Measurements from ENCODE around the gene SRRM5.
"Not testable (repeated sequence)": the region's sequence is repeated elsewhere in the genome, so short reads cannot be mapped to it uniquely, and the experiment has no call there.

Gene SRRM5

DNA sequence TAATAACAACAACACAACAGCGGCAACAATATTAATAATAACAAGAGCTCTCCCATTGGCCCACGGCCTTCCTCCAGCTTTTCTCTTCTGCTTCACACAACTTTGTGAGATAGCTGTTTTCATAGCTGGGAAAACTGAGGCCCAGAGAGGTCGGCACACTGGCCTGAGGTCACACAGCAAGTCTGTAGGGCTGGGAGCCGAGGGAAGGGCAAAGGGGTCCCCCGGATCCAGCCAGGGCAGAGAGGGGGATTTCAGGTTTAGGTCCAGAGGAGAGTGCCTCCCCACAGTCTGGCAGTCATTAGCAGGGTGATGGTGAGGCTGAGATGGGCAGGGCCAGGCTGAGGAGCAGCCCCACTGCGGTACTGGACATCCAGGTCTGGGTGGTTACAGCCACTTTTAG, 36.7 kb downstream of the SRRM5 start:
- H3K4me1 ChIP-seq (ENCODE audit: control insufficient read depth, low read length): no peaks in the 10 kb centered on the region
- H3K36me3 ChIP-seq (ENCODE audit: control insufficient read depth, low read length): no peaks in the 10 kb centered on the region
- H3K4me3 ChIP-seq (ENCODE audit: low read length): no peak overlapping the region
- no peaks in the 10 kb centered on the region for H3K9me2 ChIP-seq (replicated peaks; ENCODE audit: control insufficient read depth, low read length)
- no peaks in the 10 kb centered on the region for H3K27me3 ChIP-seq (ENCODE audit: control insufficient read depth, low read length)
- H3K79me2 ChIP-seq (ENCODE audit: control insufficient read depth, low read length): no peaks in the 10 kb centered on the region
- no peak for TF ChIP-seq EZH2phosphoT487 (IDR thresholded peaks at IDR 0.05; ENCODE audit: borderline replicate concordance, low read length)
- H3K27ac ChIP-seq (ENCODE audit: low read depth, low read length): no peak overlapping the region
- no peaks in the 10 kb centered on the region for H3F3A ChIP-seq (ENCODE audit: control insufficient read depth, insufficient read depth)
- H4K20me1 ChIP-seq (ENCODE audit: control insufficient read depth, insufficient read depth, low read depth, low read length): no peaks in the 10 kb centered on the region
- H3K4me2 ChIP-seq (ENCODE audit: low read length): no peak overlapping the region
- H3K9me3 ChIP-seq (ENCODE audit: control insufficient read depth, insufficient read depth, low read length): no peaks in the 10 kb centered on the region

DNA sequence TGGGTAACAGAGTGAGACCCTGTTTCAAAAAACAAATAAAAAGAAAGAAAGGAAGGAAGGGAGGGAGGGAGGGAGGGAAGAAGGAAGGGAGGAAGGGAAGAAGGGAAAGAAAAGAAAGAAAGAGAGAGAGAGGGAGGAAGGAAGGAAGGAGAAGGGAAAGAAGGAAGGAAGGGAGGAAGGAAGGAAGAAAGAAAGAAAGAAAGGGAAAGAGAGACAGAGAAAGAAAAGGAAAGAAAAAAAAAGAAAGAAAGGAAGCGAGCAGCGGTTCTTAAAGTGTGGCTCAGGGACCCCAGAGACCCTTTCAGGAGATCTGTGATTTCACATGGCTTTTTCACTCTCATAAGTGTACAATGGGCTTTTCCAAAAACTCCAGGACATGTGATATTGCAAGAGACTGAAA, 37.6 kb downstream of the SRRM5 start:
- no peaks in the 10 kb centered on the region for H3K36me3 ChIP-seq (ENCODE audit: control insufficient read depth, low read length)
- H3K27me3 ChIP-seq (ENCODE audit: control insufficient read depth, low read length): no peaks in the 10 kb centered on the region
- no peak overlapping the region for H3K4me2 ChIP-seq (ENCODE audit: low read length)
- H3F3A ChIP-seq (ENCODE audit: control insufficient read depth, insufficient read depth): no peaks in the 10 kb centered on the region
- H3K4me1 ChIP-seq (ENCODE audit: control insufficient read depth, low read length): no peaks in the 10 kb centered on the region
- H3K79me2 ChIP-seq (ENCODE audit: control insufficient read depth, low read length): no peaks in the 10 kb centered on the region
- H4K20me1 ChIP-seq (ENCODE audit: control insufficient read depth, insufficient read depth, low read depth, low read length): no peaks in the 10 kb centered on the region
- H3K9me3 ChIP-seq (ENCODE audit: control insufficient read depth, insufficient read depth, low read length): no peaks in the 10 kb centered on the region
- no peak overlapping the region for H3K27ac ChIP-seq (ENCODE audit: low read depth, low read length)
- no peak overlapping the region for H3K4me3 ChIP-seq (ENCODE audit: low read length)
- TF ChIP-seq EZH2phosphoT487 (IDR thresholded peaks at IDR 0.05; ENCODE audit: borderline replicate concordance, low read length) (no peak), CTCF (IDR thresholded peaks at IDR 0.05; ENCODE audit: low read depth, low read length, poor library complexity, severe bottlenecking) (no peak)
- H3K9me2 ChIP-seq (replicated peaks; ENCODE audit: control insufficient read depth, low read length): no peaks in the 10 kb centered on the region

GRCh38 chr19:43650276-43650675, 38.4 kb downstream of the SRRM5 start:
- H3K27me3 ChIP-seq (ENCODE audit: control insufficient read depth, low read length); H3K4me2 ChIP-seq (ENCODE audit: low read length); H4K20me1 ChIP-seq (ENCODE audit: control insufficient read depth, insufficient read depth, low read depth, low read length); H3F3A ChIP-seq (ENCODE audit: control insufficient read depth, insufficient read depth); H3K36me3 ChIP-seq (ENCODE audit: control insufficient read depth, low read length); H3K79me2 ChIP-seq (ENCODE audit: control insufficient read depth, low read length); H3K27ac ChIP-seq (ENCODE audit: low read depth, low read length); H3K4me3 ChIP-seq (ENCODE audit: low read length); H3K9me3 ChIP-seq (ENCODE audit: control insufficient read depth, insufficient read depth, low read length); H3K4me1 ChIP-seq (ENCODE audit: control insufficient read depth, low read length); H3K9me2 ChIP-seq (replicated peaks; ENCODE audit: control insufficient read depth, low read length): not testable (repeated sequence)

GRCh38 chr19:43651758-43652545, 40.1 kb downstream of the SRRM5 start:
- no peaks in the 10 kb centered on the region for H3F3A ChIP-seq (ENCODE audit: control insufficient read depth, insufficient read depth)
- H3K9me2 ChIP-seq (replicated peaks; ENCODE audit: control insufficient read depth, low read length): no peaks in the 10 kb centered on the region
- H3K79me2 ChIP-seq (ENCODE audit: control insufficient read depth, low read length): no peaks in the 10 kb centered on the region
- no peak overlapping the region for H3K4me2 ChIP-seq (ENCODE audit: low read length)
- H3K27ac ChIP-seq (ENCODE audit: low read depth, low read length): no peak overlapping the region
- H3K9me3 ChIP-seq (ENCODE audit: control insufficient read depth, insufficient read depth, low read length): no peaks in the 10 kb centered on the region
- H3K4me1 ChIP-seq (ENCODE audit: control insufficient read depth, low read length): no peaks in the 10 kb centered on the region
- no peak overlapping the region for H3K4me3 ChIP-seq (ENCODE audit: low read length)
- TF ChIP-seq EZH2phosphoT487 (IDR thresholded peaks at IDR 0.05; ENCODE audit: borderline replicate concordance, low read length): no peak
- TF ChIP-seq CTCF (IDR thresholded peaks at IDR 0.05; ENCODE audit: low read depth, low read length, poor library complexity, severe bottlenecking): peak; percentile 80
- H3K36me3 ChIP-seq (ENCODE audit: control insufficient read depth, low read length): no peaks in the 10 kb centered on the region
- no peaks in the 10 kb centered on the region for H4K20me1 ChIP-seq (ENCODE audit: control insufficient read depth, insufficient read depth, low read depth, low read length)
- no peaks in the 10 kb centered on the region for H3K27me3 ChIP-seq (ENCODE audit: control insufficient read depth, low read length)

Data from DOHH2 (cell line).